ENCODE data around the gene HDGFL2.
A peak's percentile ranks its signal among the peaks of the same experiment; 100 is the strongest.

HDGFL2 gene

DNA sequence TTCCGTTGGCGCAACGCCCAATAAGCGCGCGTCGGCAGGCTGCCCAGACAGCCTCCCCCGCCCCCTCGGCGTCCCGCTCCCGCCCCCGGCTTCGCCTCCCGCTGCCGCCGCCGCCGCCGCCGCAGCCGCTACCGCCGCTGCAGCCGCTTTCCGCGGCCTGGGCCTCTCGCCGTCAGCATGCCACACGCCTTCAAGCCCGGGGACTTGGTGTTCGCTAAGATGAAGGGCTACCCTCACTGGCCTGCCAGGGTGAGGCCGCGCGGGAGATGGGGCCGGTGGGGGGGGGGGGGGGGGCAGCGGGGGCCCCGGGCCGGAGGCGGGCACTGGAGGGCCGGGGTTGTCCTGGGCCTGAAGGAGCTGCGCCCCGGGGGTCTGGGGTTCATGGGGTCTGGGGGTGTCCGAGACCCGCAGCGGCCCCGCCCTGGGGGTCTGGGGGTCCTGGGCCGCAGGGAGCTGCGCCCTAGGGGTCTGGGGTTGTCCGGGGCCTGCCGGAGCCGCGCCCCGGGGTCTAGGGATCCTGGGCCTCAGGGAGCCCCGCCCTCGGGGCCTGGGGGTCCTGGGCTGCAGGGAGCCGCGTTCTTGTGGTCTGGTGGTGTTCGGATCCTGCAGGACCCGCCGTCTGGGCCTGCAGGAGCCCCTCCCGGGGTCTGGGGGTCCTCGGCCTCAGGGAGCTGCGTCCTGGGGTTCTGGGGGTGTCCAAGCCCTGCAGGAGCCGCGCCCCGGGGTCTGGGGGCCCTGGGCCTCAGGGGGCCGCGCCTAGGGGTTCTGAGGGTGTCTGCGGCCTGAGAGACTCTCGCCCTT, at the start of gene HDGFL2 (continued):
- TF ChIP-seq ZNF341 (tag by site-specific recombination; IDR thresholded peaks at IDR 0.05; ENCODE audit: low read depth) (0 out of 2 replicates have a peak, but pooled peaks have one; percentile 12), GLIS1 (tag by site-specific recombination; IDR thresholded peaks at IDR 0.05) (peak; percentile 10; the same call in 1 of the 2 replicates), ZNF311 (tag by site-specific recombination; IDR thresholded peaks at IDR 0.05; ENCODE audit: borderline replicate concordance) (no peak)

DNA sequence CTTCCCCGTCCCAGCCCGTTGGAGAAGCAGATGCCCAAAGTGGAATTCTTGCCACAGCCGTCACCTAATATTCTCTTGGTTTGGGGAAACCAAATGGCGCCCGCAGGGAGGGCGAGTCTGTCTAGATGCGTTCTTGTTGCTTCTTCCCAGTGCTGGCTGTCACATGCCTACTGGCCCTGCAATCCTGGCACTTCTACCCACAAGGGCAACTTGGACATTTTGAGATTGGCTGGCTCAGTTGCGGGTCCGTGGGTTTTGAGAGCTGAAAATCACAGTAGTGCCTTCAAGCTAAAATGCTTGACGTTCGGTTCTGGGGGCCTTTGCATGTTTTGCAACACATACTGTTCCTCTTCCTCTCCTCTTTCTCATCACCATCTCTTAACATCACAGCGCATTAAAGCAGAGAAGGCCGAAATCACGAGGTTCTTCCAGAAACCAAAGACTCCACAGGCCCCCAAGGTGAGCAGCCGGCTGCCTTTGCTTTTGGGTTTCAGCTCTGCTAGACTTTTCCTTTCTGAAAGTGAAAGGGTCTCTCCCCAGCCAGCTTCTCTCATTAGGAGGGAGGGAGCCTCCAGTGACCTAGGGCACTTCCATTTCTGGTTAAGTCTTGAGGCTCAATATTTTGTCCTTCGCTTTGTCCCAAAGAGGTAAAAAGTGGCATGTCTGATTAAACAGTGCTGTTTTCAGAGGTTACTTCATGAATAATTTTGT, 48.5 kb upstream of the HDGFL2 start:
- Histone ChIP-seq H3K9me3 (ENCODE audit: control insufficient read depth, insufficient read depth, low read depth, low read length) (no peaks in the 10 kb centered on the region), H3K36me3 (ENCODE audit: control insufficient read depth in 2 of 2, insufficient read depth in 1 of 2, low read length in 2 of 2) (peaks cover 68 to 83% of the 10 kb centered on the region in 2 experiments), H3K4me3 (ENCODE audit: low read depth, low read length) (no peak overlapping the region), H3K4me1 (ENCODE audit: control insufficient read depth, insufficient read depth, low read length) (no peaks in the 10 kb centered on the region), H3K27ac (ENCODE audit: extremely low read depth, low read depth, low read length) (no peak overlapping the region)
- CTCF ChIA-PET, result interaction anchor here (0.6 to 1.0 kb wide), 5 partner anchors 8 to 157 kb away, joined by 3 to 4 read pairs (median 3); no protein-coding TSS in a partner anchor
- TF ChIP-seq PRDM1 (tag by site-specific recombination; IDR thresholded peaks at IDR 0.05) (peak; percentile 66; the same call in 1 of the 2 replicates), ZNF747 (tag by site-specific recombination; IDR thresholded peaks at IDR 0.05) (no peak)
- POLR2A ChIA-PET, result interaction anchor here (1.3 kb wide), 1 partner anchor 22 kb away, joined by 3 read pairs; the partner anchor contains the start of gene CHAF1A

DNA sequence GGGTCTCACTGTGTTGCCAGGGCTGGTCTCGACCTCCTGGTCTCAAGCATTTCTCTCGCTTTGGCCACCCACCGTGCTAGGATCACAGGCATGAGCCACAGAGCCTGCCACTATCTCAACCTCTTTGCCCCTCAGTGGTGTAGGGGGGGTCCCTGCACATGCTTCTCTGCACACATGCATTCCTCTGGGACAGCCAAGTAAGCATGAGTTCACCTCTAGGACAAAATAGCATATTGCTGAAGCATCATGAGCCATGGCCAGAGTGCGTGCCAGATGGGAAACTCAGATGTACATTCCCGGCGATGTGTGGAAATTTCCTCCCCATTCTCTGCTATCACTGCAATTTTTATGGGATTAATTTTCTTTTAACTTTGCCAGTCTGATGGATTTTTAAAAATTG, 46.6 kb upstream of the HDGFL2 start:
- no peaks in the 10 kb centered on the region for H3K4me1 ChIP-seq (ENCODE audit: control insufficient read depth, insufficient read depth, low read length)
- TF ChIP-seq ZNF549 (tag by site-specific recombination; IDR thresholded peaks at IDR 0.05), result no peak
- no peak for TF ChIP-seq ZNF350 (tag by site-specific recombination; IDR thresholded peaks at IDR 0.05)
- TF ChIP-seq SCRT1 (tag by site-specific recombination; IDR thresholded peaks at IDR 0.05; ENCODE audit: borderline replicate concordance), result no peak
- no peak for TF ChIP-seq BCL11A (tag by site-specific recombination; IDR thresholded peaks at IDR 0.05; ENCODE audit: low read depth)
- TF ChIP-seq, protein P1, sequence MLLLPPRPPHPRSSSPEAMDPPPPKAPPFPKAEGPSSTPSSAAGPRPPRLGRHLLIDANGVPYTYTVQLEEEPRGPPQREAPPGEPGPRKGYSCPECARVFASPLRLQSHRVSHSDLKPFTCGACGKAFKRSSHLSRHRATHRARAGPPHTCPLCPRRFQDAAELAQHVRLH (tag by site-specific recombination; IDR thresholded peaks at IDR 0.05), result no peak
- 0 out of 2 replicates have a peak, but pooled peaks have one; percentile 6 for TF ChIP-seq PRDM1 (tag by site-specific recombination; IDR thresholded peaks at IDR 0.05)
- TF ChIP-seq ZBTB8A (tag by site-specific recombination; IDR thresholded peaks at IDR 0.05), result no peak
- no peak for TF ChIP-seq ZNF548 (tag by site-specific recombination; IDR thresholded peaks at IDR 0.05)
- no peak for TF ChIP-seq GLI2 (tag by site-specific recombination; IDR thresholded peaks at IDR 0.05; ENCODE audit: borderline replicate concordance, low read depth)
- no peaks in the 10 kb centered on the region for H3K9me3 ChIP-seq (ENCODE audit: control insufficient read depth, insufficient read depth, low read depth, low read length)
- no peak overlapping the region for H3K27ac ChIP-seq (ENCODE audit: extremely low read depth, low read depth, low read length)
- no peak overlapping the region for H3K4me3 ChIP-seq (ENCODE audit: low read depth, low read length)
- POLR2A ChIA-PET, result no interaction called here
- CTCF ChIA-PET, result no interaction called here
- H3K36me3 ChIP-seq (ENCODE audit: control insufficient read depth in 2 of 2, insufficient read depth in 1 of 2, low read length in 2 of 2), result peaks cover 59 to 85% of the 10 kb centered on the region in 2 experiments

DNA sequence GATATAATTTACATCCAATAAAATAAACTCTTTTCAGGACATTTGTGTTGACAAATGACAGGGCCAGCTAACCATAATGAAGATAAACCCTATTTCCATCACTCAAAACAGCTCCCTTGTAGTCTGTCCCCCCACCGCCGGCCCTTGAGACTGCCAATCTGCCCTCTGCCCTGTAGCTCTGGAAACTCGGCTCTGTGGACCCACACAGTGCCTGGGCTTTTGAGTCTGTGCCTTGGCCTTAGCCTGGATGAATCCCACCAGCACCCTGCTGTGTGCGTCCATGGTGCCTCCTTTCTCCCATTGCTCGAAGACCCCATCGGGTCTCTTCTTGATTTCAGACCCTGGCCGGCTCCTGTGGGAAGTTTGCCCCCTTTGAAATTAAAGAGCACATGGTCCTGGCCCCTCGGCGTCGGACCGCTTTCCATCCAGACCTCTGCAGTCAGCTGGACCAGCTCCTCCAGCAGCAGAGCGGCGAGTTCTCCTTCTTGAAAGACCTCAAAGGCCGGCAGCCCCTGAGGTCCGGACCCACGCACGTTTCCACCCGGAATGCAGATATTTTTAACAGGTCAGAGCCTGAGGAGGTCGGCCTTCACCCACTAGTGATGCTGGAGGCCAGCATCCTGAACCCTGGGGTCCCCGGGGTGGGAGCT, 43.6 kb upstream of the HDGFL2 start:
- Histone ChIP-seq H3K9me3 (ENCODE audit: control insufficient read depth, insufficient read depth, low read depth, low read length) (no peaks in the 10 kb centered on the region), H3K27ac (ENCODE audit: extremely low read depth, low read depth, low read length) (no peak overlapping the region), H3K4me1 (ENCODE audit: control insufficient read depth, insufficient read depth, low read length) (no peaks in the 10 kb centered on the region), H3K4me3 (ENCODE audit: low read depth, low read length) (no peak overlapping the region), H3K36me3 (ENCODE audit: control insufficient read depth in 2 of 2, insufficient read depth in 1 of 2, low read length in 2 of 2) (peaks cover 56 to 87% of the 10 kb centered on the region in 2 experiments)
- CTCF ChIA-PET, result interaction anchor here (1.6 kb wide), 1 partner anchor 208 kb away, joined by 3 read pairs; no protein-coding TSS in a partner anchor
- TF ChIP-seq ZNF664 (tag by site-specific recombination; IDR thresholded peaks at IDR 0.05) (peak; percentile 13; the same call in 1 of the 2 replicates), ZNF416 (tag by site-specific recombination; IDR thresholded peaks at IDR 0.05) (no peak)
- POLR2A ChIA-PET, result interaction anchor here (0.5 to 1.6 kb wide), 4 partner anchors 12 to 197 kb away, joined by 3 to 8 read pairs (median 3); no protein-coding TSS in a partner anchor

All from HEK293 (cell line).